ENCODE results near the gene OR5W2. TPM values are rescaled to one million over a fixed set of nuclear protein-coding genes. Genes with fewer than 3 reads are reported as not detected.
"Not testable (repeated sequence)": the region's sequence is repeated elsewhere in the genome, so short reads cannot be mapped to it uniquely, and the experiment has no call there.

The OR5W2 gene
- total RNA-seq, 1 donor from 2014 or later = not detected

- no peaks in the 10 kb centered on the region for H3K36me3 ChIP-seq
- H3K4me3 ChIP-seq = no peak overlapping the region
- H3K4me1 ChIP-seq = no peaks in the 10 kb centered on the region
- H3K27ac ChIP-seq = no peak overlapping the region
- no peak for DNase-seq
- H3K9me3 ChIP-seq = no peaks in the 10 kb centered on the region
- no peaks in the 10 kb centered on the region for H3K27me3 ChIP-seq
- ATAC-seq = no peak
- intact Hi-C loops (cut with DNase I) = no loop called here
- TF ChIP-seq CTCF (IDR thresholded peaks at IDR 0.05) = no peak
These were observed 12.1 kb downstream of the OR5W2 start for GRCh38 chr11:55902308-55902707.

- no peak overlapping the region for H3K4me3 ChIP-seq
- no peaks in the 10 kb centered on the region for H3K4me1 ChIP-seq
- no peak overlapping the region for H3K27ac ChIP-seq
- intact Hi-C loops (cut with DNase I) = no loop called here
- no peaks in the 10 kb centered on the region for H3K36me3 ChIP-seq
- no peak for ATAC-seq
- no peaks in the 10 kb centered on the region for H3K9me3 ChIP-seq
- no peak for TF ChIP-seq CTCF (IDR thresholded peaks at IDR 0.05)
- no peaks in the 10 kb centered on the region for H3K27me3 ChIP-seq
- no peak for DNase-seq
These were observed 19.2 kb downstream of the OR5W2 start for GRCh38 chr11:55895216-55895615.

- intact Hi-C loops (cut with DNase I); H3K4me1 ChIP-seq; DNase-seq; H3K27me3 ChIP-seq; H3K36me3 ChIP-seq; H3K4me3 ChIP-seq; H3K9me3 ChIP-seq; H3K27ac ChIP-seq; ATAC-seq: not testable (repeated sequence)
These were observed 28.9 kb downstream of the OR5W2 start for GRCh38 chr11:55885481-55885880.

GRCh38 chr11:55884995-55885394 is 29.4 kb downstream of the OR5W2 start:
- ATAC-seq; H3K4me1 ChIP-seq; H3K4me3 ChIP-seq; H3K9me3 ChIP-seq; H3K36me3 ChIP-seq; DNase-seq; H3K27ac ChIP-seq; H3K27me3 ChIP-seq; intact Hi-C loops (cut with DNase I): not testable (repeated sequence)

- H3K27me3 ChIP-seq; H3K27ac ChIP-seq; H3K36me3 ChIP-seq; DNase-seq; H3K9me3 ChIP-seq; H3K4me3 ChIP-seq; H3K4me1 ChIP-seq; intact Hi-C loops (cut with DNase I); ATAC-seq: not testable (repeated sequence)
These were observed 31.4 kb downstream of the OR5W2 start, which contains the start of gene TRIM51 for GRCh38 chr11:55882997-55883396. TSS of gene TRIM51 (plus strand) at chr11:55883297. CDS start at chr11:55885429, 2,132 bp downstream.

- not testable (repeated sequence) for H3K27ac ChIP-seq
These were observed 41.2 kb downstream of the OR5W2 start for GRCh38 chr11:55873146-55873545.

GRCh38 chr11:55872731-55873130 is 41.7 kb downstream of the OR5W2 start:
- H3K27ac ChIP-seq; DNase-seq; intact Hi-C loops (cut with DNase I); ATAC-seq; H3K4me3 ChIP-seq; H3K9me3 ChIP-seq; H3K27me3 ChIP-seq; H3K36me3 ChIP-seq; H3K4me1 ChIP-seq: not testable (repeated sequence)

More at GRCh38 chr11:55873146-55873545, 41.2 kb downstream of the OR5W2 start:
- H3K9me3 ChIP-seq; ATAC-seq; H3K36me3 ChIP-seq; H3K4me3 ChIP-seq; H3K4me1 ChIP-seq; intact Hi-C loops (cut with DNase I); DNase-seq; H3K27me3 ChIP-seq: not testable (repeated sequence)

GRCh38 chr11:55867354-55867753 is 47.0 kb downstream of the OR5W2 start:
- H3K36me3 ChIP-seq; intact Hi-C loops (cut with DNase I); H3K4me3 ChIP-seq; H3K27ac ChIP-seq; ATAC-seq; H3K27me3 ChIP-seq; H3K4me1 ChIP-seq; DNase-seq; H3K9me3 ChIP-seq: not testable (repeated sequence)

Other genes starting within 250 kb of the OR5W2 start
- gene OR5D13, start 141.1 kb downstream of the OR5W2 start, total RNA-seq = not detected
- gene OR5D14, start 119.0 kb downstream of the OR5W2 start, total RNA-seq = not detected
- not detected for gene OR5L1, start 103.2 kb downstream of the OR5W2 start, total RNA-seq
- gene OR5D18, start 95.0 kb downstream of the OR5W2 start, total RNA-seq = not detected
- gene OR5L2, start 87.4 kb downstream of the OR5W2 start, total RNA-seq = not detected
- not detected for gene OR5D16, start 75.8 kb downstream of the OR5W2 start, total RNA-seq
- not detected for gene TRIM51, start 31.3 kb downstream of the OR5W2 start, total RNA-seq
- not detected for gene OR5I1, start 21.8 kb upstream of the OR5W2 start, total RNA-seq
- gene OR10AG1, start 55.4 kb upstream of the OR5W2 start, total RNA-seq = not detected
- gene OR5F1, start 80.0 kb upstream of the OR5W2 start, total RNA-seq = not detected
- gene OR5AS1, start 113.1 kb upstream of the OR5W2 start, total RNA-seq = not detected
- gene OR8I2, start 178.7 kb upstream of the OR5W2 start, total RNA-seq = not detected
- not detected for gene OR8H2, start 189.1 kb upstream of the OR5W2 start, total RNA-seq
- not detected for gene OR8H3, start 207.8 kb upstream of the OR5W2 start, total RNA-seq
- gene OR8J3, start 225.6 kb upstream of the OR5W2 start, total RNA-seq = not detected
- gene OR8K5, start 245.7 kb upstream of the OR5W2 start, total RNA-seq = not detected

Measured in upper lobe of right lung (tissue), 1 donor.